Nephron progenitor cell (in vitro differentiated cells): Measurements from ENCODE around the gene SETD9.

Experiments used
- DNase-seq: peaks from one replicate; pipeline ENCODE4 v3.0.0; 2021
- H3K27ac Mint-ChIP-seq: 2 replicates; pipeline ENCODE4 v1.8.0; 2021; ENCODE audit warnings: mild to moderate bottlenecking, moderate library complexity, mixed read lengths
- H3K27me3 Mint-ChIP-seq: 2 replicates; pipeline ENCODE4 v1.8.0; 2021; ENCODE audit warnings: mild to moderate bottlenecking, low read depth, mixed read lengths; ENCODE audit not compliant: poor library complexity
- H3K36me3 Mint-ChIP-seq: 2 replicates; pipeline ENCODE4 v1.8.0; 2021; ENCODE audit warnings: low read depth, mixed read lengths
- H3K4me1 Mint-ChIP-seq: 2 replicates; pipeline ENCODE4 v1.8.0; 2021; ENCODE audit warnings: mixed read lengths
- H3K4me3 Mint-ChIP-seq: 2 replicates; pipeline ENCODE4 v1.8.0; 2021; ENCODE audit warnings: mild to moderate bottlenecking, moderate library complexity, mixed read lengths
- H3K9me3 Mint-ChIP-seq: 2 replicates; pipeline ENCODE4 v1.8.0; 2021; ENCODE audit warnings: mild to moderate bottlenecking, moderate library complexity, mixed read lengths
- TF ChIP-seq, protein P1 (sequence below): fragments of 200-600 bp; sonication (generic); IDR thresholded peaks from 2 replicates; pipeline ENCODE4 v1.5.0; 2021; ENCODE audit warnings: antibody characterized with exemption

SETD9 gene

DNA sequence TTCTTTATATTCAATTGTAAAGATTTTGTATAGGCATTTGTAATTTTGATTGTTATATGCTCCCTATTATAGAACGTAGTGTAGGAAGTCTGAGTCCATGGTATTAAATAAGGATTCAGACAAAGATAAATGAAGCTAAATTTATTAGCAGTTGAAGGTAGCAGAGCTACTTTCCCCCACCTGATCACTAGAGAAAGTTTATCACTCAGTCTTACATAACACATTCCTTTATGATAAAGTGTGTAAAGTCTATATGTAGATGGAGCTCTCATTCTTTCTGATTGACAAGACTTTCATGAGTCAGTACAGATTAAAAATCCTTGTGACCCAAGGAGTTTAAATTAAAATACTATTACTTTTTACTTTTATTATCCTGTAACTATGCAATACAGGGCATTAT lies 44.9 kb downstream of the SETD9 start:
- Mint-ChIP-seq H3K27ac (no peak overlapping the region), H3K9me3 (no peaks in the 10 kb centered on the region), H3K4me1 (peaks cover 25% of the 10 kb centered on the region), H3K36me3 (peaks cover under 1% of the 10 kb centered on the region), H3K27me3 (peaks cover 32% of the 10 kb centered on the region), H3K4me3 (no peak overlapping the region)
- DNase-seq = no peak
- TF ChIP-seq, protein P1, sequence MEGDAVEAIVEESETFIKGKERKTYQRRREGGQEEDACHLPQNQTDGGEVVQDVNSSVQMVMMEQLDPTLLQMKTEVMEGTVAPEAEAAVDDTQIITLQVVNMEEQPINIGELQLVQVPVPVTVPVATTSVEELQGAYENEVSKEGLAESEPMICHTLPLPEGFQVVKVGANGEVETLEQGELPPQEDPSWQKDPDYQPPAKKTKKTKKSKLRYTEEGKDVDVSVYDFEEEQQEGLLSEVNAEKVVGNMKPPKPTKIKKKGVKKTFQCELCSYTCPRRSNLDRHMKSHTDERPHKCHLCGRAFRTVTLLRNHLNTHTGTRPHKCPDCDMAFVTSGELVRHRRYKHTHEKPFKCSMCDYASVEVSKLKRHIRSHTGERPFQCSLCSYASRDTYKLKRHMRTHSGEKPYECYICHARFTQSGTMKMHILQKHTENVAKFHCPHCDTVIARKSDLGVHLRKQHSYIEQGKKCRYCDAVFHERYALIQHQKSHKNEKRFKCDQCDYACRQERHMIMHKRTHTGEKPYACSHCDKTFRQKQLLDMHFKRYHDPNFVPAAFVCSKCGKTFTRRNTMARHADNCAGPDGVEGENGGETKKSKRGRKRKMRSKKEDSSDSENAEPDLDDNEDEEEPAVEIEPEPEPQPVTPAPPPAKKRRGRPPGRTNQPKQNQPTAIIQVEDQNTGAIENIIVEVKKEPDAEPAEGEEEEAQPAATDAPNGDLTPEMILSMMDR = no peak

DNA sequence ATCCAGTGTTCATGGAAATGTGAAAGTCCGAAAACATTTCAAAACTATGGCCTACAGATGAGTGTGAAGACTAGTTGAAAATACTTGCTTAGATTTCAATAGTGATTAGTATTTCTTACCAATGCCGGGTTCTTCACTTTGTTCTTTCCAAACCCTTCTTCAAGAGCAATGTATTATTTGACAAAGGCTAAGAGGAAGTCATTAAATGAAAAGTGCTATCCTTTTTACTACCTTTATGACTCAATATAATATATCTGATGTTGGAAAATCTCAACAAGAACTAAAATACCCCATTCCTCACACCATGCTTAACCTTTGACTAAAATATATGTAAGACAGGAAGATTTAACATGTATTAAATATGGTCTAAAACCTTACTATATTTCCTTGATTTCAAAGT lies 49.2 kb downstream of the SETD9 start:
- H3K9me3 Mint-ChIP-seq = no peaks in the 10 kb centered on the region
- H3K27me3 Mint-ChIP-seq = peaks cover 47% of the 10 kb centered on the region

DNA sequence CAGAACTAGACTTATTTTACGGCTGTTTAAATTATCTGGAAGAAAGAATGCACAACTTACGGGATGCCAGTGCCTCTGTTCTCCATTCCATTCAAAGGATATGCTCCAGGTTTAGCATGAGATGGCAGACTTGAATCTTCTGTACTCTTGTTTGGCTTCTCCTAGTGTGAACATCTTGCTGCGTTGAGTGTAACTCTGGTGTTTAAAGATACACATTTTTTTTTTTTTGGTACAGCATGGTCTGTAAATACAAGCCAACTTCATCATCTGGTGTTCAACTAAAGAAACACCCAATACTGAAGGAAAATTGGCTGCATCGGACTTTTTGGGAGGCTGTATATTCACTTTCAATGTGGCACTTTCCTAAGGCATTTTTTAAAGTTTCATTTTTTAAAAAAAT lies 49.9 kb downstream of the SETD9 start:
- no peak for DNase-seq
- Mint-ChIP-seq H3K27me3 (peaks cover 43% of the 10 kb centered on the region), H3K27ac (no peak overlapping the region), H3K36me3 (no peaks in the 10 kb centered on the region), H3K4me1 (no peaks in the 10 kb centered on the region), H3K9me3 (no peaks in the 10 kb centered on the region), H3K4me3 (no peak overlapping the region)
- TF ChIP-seq, protein P1 = no peak

More for the DNA sequence above, 49.2 kb downstream of the SETD9 start:
- Mint-ChIP-seq H3K36me3 (no peaks in the 10 kb centered on the region), H3K4me3 (no peak overlapping the region), H3K27ac (no peak overlapping the region), H3K4me1 (no peaks in the 10 kb centered on the region)
- no peak for DNase-seq
- TF ChIP-seq, protein P1 = no peak

DNA sequence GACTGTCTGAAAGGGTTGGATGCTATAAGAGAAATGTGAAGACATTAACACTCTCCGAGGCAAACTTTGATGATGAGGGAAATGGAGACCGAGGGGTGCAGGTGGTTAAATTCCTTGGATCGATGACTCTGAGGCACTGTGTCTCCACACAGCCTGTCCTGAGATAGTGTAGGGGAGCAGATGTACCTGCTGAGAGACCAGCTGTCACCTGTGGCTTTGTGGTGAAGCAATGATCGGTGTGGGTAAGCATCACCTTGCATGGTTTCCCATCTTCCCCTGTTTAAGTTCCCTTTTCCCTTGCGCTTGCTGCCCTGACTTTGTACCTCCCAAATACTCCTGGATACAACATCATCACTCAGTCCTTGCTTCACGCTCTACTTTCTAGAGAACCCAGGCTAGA lies 52.4 kb downstream of the SETD9 start:
- Mint-ChIP-seq H3K4me3 (no peak overlapping the region), H3K27me3 (peaks cover 32% of the 10 kb centered on the region), H3K27ac (no peak overlapping the region), H3K9me3 (no peaks in the 10 kb centered on the region), H3K36me3 (no peaks in the 10 kb centered on the region), H3K4me1 (no peaks in the 10 kb centered on the region)
- TF ChIP-seq, protein P1 = no peak
- DNase-seq = no peak

DNA sequence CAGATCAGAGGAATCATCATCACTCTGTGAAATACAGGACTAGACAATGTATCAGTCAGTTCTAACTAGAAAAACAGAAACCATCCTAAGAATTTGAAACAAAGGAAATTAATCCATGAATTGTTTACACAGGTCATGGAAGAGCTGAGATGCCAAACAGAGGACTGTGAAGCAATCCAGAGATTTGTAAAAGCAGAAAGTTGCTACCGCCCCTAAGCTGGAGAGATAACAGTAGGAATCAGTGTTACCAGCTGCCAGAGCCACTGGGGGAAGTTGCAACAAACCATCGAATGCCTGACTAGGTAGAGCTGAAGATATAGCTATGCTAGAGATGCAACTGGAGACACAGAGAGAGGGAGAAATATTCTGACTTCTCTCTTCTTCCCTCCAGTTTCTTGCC lies 52.9 kb downstream of the SETD9 start:
- H3K27ac Mint-ChIP-seq = no peak overlapping the region
- peaks cover 35% of the 10 kb centered on the region for H3K27me3 Mint-ChIP-seq
- TF ChIP-seq, protein P1 = no peak
- H3K4me1 Mint-ChIP-seq = no peaks in the 10 kb centered on the region
- no peaks in the 10 kb centered on the region for H3K9me3 Mint-ChIP-seq
- no peak overlapping the region for H3K4me3 Mint-ChIP-seq
- no peak for DNase-seq
- no peaks in the 10 kb centered on the region for H3K36me3 Mint-ChIP-seq

DNA sequence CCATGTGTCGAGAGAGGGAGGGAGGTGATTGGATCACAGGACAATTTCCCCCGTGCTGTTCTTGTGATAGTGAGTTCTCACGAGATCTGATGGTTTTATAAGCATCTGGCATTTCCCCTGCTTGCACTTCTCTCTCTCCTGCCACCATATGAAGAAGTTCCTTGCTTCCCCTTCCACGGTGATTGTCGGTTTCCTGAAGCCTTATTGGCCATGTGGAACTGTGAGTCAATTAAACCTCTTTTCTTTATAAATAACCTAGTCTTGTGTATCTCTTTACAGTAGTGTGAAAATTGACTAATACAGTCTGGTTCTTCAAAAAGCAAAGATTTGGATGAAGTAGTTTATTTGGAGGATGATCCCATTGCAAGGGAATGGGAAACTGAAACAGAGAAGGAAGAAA lies 53.9 kb downstream of the SETD9 start:
- H3K4me1 Mint-ChIP-seq = no peaks in the 10 kb centered on the region
- DNase-seq = no peak
- H3K36me3 Mint-ChIP-seq = no peaks in the 10 kb centered on the region
- peaks cover 25% of the 10 kb centered on the region for H3K27me3 Mint-ChIP-seq
- TF ChIP-seq, protein P1 = no peak
- no peak overlapping the region for H3K4me3 Mint-ChIP-seq
- H3K9me3 Mint-ChIP-seq = no peaks in the 10 kb centered on the region
- no peak overlapping the region for H3K27ac Mint-ChIP-seq
